Measurements from ENCODE around the gene SRPK3. TPM values are rescaled to one million over a fixed set of nuclear protein-coding genes. Genes with fewer than 3 reads are reported as not detected.

The SRPK3 gene
- total RNA-seq, 2 experiments from 2014 or later, result not detected

DNA sequence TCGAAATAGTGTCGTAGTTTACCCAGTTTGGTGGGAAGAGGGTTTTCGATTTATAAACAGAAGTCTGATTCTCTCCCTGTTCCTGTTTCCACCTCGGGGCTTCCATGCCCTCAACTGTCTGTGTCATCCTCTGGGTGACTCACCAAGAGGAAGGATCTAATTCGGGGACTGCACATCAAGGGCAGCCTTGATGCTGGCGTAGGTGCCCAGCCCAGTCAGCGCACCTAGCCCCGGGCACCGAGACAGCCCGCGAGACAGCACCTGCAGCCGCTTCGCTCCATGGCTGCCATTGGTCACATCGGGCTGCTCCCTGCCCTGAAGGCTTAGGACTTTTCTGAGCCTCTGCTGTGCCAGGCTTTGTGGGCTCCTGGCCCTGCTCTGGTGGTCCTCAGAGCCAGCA is 48.4 kb upstream of the SRPK3 start:
- Mint-ChIP-seq H3K4me3 (no peak overlapping the region), H3K27ac (no peak overlapping the region), H3K27me3 (no peaks in the 10 kb centered on the region), H3K9me3 (no peaks in the 10 kb centered on the region), H3K4me1 (ENCODE audit: low read depth) (peaks cover 20% of the 10 kb centered on the region), H3K36me3 (ENCODE audit: low read depth) (peaks cover 29% of the 10 kb centered on the region)
- POLR2A ChIA-PET, result no interaction called here
- ATAC-seq (ENCODE audit: poor library complexity) (no peak), DNase-seq (peak in 2 of 14 experiments; percentile 43 to 54)
- no peaks in the 10 kb centered on the region for H3K27me3 ChIP-seq (ENCODE audit: control insufficient read depth in 1 of 2, insufficient read depth in 2 of 2, low read length in 2 of 2)
- intact Hi-C loops (cut with DNase I, micrococcal nuclease), result no loop called here
- TF ChIP-seq, protein P1, sequence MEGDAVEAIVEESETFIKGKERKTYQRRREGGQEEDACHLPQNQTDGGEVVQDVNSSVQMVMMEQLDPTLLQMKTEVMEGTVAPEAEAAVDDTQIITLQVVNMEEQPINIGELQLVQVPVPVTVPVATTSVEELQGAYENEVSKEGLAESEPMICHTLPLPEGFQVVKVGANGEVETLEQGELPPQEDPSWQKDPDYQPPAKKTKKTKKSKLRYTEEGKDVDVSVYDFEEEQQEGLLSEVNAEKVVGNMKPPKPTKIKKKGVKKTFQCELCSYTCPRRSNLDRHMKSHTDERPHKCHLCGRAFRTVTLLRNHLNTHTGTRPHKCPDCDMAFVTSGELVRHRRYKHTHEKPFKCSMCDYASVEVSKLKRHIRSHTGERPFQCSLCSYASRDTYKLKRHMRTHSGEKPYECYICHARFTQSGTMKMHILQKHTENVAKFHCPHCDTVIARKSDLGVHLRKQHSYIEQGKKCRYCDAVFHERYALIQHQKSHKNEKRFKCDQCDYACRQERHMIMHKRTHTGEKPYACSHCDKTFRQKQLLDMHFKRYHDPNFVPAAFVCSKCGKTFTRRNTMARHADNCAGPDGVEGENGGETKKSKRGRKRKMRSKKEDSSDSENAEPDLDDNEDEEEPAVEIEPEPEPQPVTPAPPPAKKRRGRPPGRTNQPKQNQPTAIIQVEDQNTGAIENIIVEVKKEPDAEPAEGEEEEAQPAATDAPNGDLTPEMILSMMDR (IDR thresholded peaks at IDR 0.05), result no peak
- no peak overlapping the region for H3K4me3 ChIP-seq (ENCODE audit: low read length)
- no peak overlapping the region for H3K27ac ChIP-seq (ENCODE audit: low read depth in 1 of 2, low read length in 2 of 2)
- no peaks in the 10 kb centered on the region for H3K9me3 ChIP-seq (ENCODE audit: control insufficient read depth in 1 of 2, insufficient read depth in 1 of 2, low read length in 2 of 2)
- CTCF ChIA-PET, result no interaction called here
- peaks cover 19% of the 10 kb centered on the region for H3K4me1 ChIP-seq (ENCODE audit: insufficient read depth, low read length)
- peaks cover 12% of the 10 kb centered on the region for H3K36me3 ChIP-seq (ENCODE audit: insufficient read depth, low read length)

DNA sequence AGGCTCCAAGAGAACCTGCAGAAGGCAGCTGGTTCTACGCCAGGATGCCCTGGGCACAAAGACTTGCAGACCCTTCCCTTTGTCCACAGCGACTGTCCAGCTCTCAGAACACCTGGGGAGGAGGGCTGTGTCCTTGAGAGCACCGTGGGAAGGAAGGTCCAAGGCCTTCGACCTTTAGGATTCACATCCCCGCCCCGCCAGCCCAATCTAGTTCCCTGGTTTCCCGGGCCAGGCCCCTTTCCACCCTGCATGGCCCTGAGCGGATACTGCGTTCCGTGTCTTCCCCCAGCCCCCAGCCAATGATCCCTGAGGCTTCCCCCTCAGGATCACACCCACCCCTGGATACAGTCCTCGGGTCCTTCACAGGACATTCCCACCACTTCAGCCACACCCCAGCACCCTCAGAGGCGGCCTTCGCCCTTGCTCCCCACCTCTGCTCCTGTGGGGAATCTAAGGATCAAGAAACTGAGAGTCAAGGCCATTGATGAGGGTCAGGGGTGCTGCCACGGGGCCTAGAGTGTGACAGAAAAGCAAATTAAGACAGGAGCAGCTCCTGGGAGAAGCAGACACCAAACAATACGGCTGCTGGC is 47.1 kb upstream of the SRPK3 start:
- ATAC-seq (ENCODE audit: poor library complexity) (no peak), DNase-seq (no peak)
- H3K27ac Mint-ChIP-seq, result no peak overlapping the region
- no peaks in the 10 kb centered on the region for H3K9me3 Mint-ChIP-seq
- H3K4me3 Mint-ChIP-seq, result no peak overlapping the region
- H3K4me1 Mint-ChIP-seq (ENCODE audit: low read depth), result peaks cover 15% of the 10 kb centered on the region
- Histone ChIP-seq H3K9me3 (ENCODE audit: control insufficient read depth in 1 of 2, insufficient read depth in 1 of 2, low read length in 2 of 2) (no peaks in the 10 kb centered on the region), H3K27ac (ENCODE audit: low read depth in 1 of 2, low read length in 2 of 2) (no peak overlapping the region), H3K36me3 (ENCODE audit: insufficient read depth, low read length) (peaks cover 12% of the 10 kb centered on the region), H3K4me1 (ENCODE audit: insufficient read depth, low read length) (peaks cover 8% of the 10 kb centered on the region), H3K4me3 (ENCODE audit: low read length) (no peak overlapping the region), H3K27me3 (ENCODE audit: control insufficient read depth in 1 of 2, insufficient read depth in 2 of 2, low read length in 2 of 2) (no peaks in the 10 kb centered on the region)
- intact Hi-C loops (cut with DNase I, micrococcal nuclease), result no loop called here
- TF ChIP-seq, protein P1 (IDR thresholded peaks at IDR 0.05), result no peak
- H3K27me3 Mint-ChIP-seq, result no peaks in the 10 kb centered on the region
- CTCF ChIA-PET, result no interaction called here
- peaks cover 29% of the 10 kb centered on the region for H3K36me3 Mint-ChIP-seq (ENCODE audit: low read depth)
- POLR2A ChIA-PET, result no interaction called here

DNA sequence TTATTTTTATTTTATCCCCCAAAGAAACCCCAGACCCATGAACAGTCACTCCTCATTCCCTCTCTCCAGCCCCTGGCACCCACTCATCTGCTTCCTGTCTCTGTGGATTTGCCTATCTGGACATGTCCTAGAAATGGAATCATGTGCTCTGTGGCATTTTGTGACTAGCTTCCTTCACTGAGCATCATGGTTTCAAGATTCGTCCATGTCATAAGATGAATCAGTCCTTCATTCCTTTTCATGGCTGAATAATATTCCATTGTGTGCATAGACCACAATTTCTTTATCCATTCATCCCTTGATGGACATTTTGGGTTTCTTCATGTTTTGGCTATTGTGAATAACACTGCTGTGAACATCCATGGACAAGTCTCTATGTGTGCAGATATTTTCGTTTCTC is 46.0 kb upstream of the SRPK3 start:
- no peak overlapping the region for H3K27ac Mint-ChIP-seq
- Histone ChIP-seq H3K27ac (ENCODE audit: low read depth in 1 of 2, low read length in 2 of 2) (no peak overlapping the region), H3K4me3 (ENCODE audit: low read length) (no peak overlapping the region), H3K36me3 (ENCODE audit: insufficient read depth, low read length) (peaks cover 10% of the 10 kb centered on the region), H3K9me3 (ENCODE audit: control insufficient read depth in 1 of 2, insufficient read depth in 1 of 2, low read length in 2 of 2) (no peaks in the 10 kb centered on the region), H3K4me1 (ENCODE audit: insufficient read depth, low read length) (peaks cover 17% of the 10 kb centered on the region), H3K27me3 (ENCODE audit: control insufficient read depth in 1 of 2, insufficient read depth in 2 of 2, low read length in 2 of 2) (no peaks in the 10 kb centered on the region)
- peaks cover 16% of the 10 kb centered on the region for H3K4me1 Mint-ChIP-seq (ENCODE audit: low read depth)
- ChIA-PET CTCF (no interaction called here), POLR2A (no interaction called here)
- peaks cover 29% of the 10 kb centered on the region for H3K36me3 Mint-ChIP-seq (ENCODE audit: low read depth)
- TF ChIP-seq, protein P1 (IDR thresholded peaks at IDR 0.05), result no peak
- ATAC-seq (ENCODE audit: poor library complexity) (no peak), DNase-seq (no peak)
- no peaks in the 10 kb centered on the region for H3K9me3 Mint-ChIP-seq
- no peak overlapping the region for H3K4me3 Mint-ChIP-seq
- H3K27me3 Mint-ChIP-seq, result no peaks in the 10 kb centered on the region
- intact Hi-C loops (cut with DNase I, micrococcal nuclease), result no loop called here

All from CD4-positive, alpha-beta T cell (primary cell).